Measurements from ENCODE around the gene CAPN15. TPM values are rescaled to one million over a fixed set of nuclear protein-coding genes. Genes with fewer than 3 reads are reported as not detected.

Gene CAPN15
- total RNA-seq, 4 donors from 2014 or later = 50.3 to 249 (median 167) TPM

DNA sequence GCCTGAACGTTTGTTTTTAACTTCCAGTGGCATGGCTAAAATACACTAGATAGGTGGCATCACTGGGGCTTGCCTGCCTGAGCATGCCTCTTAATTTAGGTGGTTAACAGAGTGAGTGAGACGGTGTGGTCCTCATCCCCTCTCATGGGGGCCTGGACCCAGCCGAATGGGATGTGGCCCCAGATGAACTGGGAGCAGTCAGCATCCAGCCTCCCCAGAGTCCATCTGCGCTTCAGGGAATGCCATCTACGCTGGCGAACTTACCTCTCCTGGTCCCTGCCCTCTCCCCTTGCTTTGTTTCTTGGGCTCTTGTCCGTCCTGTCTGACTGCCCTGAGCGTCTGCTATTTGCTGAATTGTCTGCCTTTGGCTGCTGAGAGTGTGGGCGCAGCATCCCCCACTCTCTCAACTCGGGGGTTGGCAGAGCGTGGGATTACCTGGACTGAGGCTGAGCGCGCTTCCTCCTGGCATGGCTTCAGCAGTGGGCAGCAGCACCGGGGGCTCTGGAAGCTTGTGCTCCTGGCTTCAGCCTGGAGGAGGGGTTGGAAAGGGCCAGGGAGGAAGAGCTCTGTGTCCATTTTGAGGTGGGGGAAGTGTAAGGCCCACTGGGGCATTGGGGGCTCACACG lies 64.5 kb downstream of the CAPN15 start:
- peak overlapping the region in 3 of 4 donors; percentile 79 to 94 (median 93) for H3K27ac ChIP-seq
- no peak for TF ChIP-seq POLR2A (IDR thresholded peaks at IDR 0.05)
- TF ChIP-seq, protein P1, sequence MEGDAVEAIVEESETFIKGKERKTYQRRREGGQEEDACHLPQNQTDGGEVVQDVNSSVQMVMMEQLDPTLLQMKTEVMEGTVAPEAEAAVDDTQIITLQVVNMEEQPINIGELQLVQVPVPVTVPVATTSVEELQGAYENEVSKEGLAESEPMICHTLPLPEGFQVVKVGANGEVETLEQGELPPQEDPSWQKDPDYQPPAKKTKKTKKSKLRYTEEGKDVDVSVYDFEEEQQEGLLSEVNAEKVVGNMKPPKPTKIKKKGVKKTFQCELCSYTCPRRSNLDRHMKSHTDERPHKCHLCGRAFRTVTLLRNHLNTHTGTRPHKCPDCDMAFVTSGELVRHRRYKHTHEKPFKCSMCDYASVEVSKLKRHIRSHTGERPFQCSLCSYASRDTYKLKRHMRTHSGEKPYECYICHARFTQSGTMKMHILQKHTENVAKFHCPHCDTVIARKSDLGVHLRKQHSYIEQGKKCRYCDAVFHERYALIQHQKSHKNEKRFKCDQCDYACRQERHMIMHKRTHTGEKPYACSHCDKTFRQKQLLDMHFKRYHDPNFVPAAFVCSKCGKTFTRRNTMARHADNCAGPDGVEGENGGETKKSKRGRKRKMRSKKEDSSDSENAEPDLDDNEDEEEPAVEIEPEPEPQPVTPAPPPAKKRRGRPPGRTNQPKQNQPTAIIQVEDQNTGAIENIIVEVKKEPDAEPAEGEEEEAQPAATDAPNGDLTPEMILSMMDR (IDR thresholded peaks at IDR 0.05) = no peak
- peaks cover 0 to 9% (median 0%) of the 10 kb centered on the region in 3 donors for H3K36me3 ChIP-seq
- H3K4me1 ChIP-seq = peaks cover 12 to 57% (median 20%) of the 10 kb centered on the region in 4 donors
- no peaks in the 10 kb centered on the region for H3K9me3 ChIP-seq
- H3K4me3 ChIP-seq = peak overlapping the region in 2 of 4 donors; percentile 92 to 94
- no peak for DNase-seq
- no peaks in the 10 kb centered on the region for H3K27me3 ChIP-seq

DNA sequence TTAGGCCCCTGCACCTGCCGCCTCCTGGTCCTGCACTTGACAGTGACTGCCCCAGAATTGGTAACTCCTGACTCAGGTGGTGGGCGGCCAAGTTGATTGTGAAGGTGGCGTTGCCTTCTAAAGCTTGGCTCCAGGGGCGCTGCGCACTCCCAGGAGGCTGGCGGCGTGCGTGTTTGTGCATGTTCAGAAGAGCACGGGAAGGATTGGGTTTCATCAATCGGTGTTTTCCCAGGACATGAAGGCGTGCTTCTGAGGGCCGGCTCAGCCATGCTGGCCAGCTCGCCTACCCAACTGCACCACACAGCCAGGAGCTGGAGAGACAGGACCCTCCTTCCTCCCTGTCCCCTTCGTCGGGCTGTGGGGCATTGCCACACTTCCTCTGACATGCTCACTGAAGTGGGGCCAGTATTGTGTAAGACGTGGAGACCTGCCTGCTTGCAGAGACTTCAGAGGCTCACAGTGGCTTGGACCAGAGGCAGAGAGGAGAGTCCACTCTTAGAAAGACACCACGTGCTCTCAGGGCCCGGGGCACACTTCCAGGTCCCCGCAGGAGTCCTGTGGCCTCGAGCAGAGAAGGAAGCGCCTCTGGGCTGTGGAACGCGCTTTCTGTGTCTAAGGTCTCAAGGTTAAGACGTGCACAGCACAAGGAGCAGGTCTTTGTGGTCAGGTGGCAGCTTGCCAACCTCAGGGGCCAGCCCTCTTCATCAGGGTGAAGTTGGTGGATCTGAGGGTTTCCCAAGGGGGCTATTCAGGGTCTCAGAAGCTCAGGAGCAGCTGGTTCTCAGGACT lies 65.2 kb downstream of the CAPN15 start:
- H3K27ac ChIP-seq = peak overlapping the region in 3 of 4 donors; percentile 79 to 94 (median 93)
- H3K9me3 ChIP-seq = no peaks in the 10 kb centered on the region
- H3K27me3 ChIP-seq = no peaks in the 10 kb centered on the region
- peaks cover 0 to 13% (median 0%) of the 10 kb centered on the region in 3 donors for H3K36me3 ChIP-seq
- peak in 2 of 3 donors; percentile 72 to 78 for DNase-seq
- H3K4me1 ChIP-seq = peaks cover 12 to 50% (median 19%) of the 10 kb centered on the region in 4 donors
- H3K4me3 ChIP-seq = peak overlapping the region in 2 of 4 donors; percentile 92 to 94
- TF ChIP-seq, protein P1 (IDR thresholded peaks at IDR 0.05) = no peak
- peak in 1 of 2 donors; percentile 32 for TF ChIP-seq POLR2A (IDR thresholded peaks at IDR 0.05)

DNA sequence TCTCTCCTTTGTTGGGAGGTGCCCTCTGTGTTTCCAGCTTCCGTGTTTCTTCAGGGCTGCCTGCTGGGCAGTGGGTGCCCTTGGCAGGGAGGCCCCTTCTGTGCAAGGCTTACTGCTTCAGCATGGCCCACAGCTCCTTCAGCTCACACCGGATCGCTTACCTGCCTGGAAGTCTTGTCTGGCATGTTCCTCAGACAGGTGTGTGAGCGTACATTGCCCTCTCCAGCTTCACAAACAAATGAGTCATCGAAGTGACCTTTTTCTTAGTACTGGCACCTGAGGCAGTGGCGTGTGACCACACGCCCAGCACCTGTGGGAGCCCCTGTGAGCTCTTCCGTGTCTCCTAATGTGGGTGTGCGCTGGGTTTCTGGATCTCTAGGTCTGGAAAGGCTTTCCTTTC lies 65.9 kb downstream of the CAPN15 start:
- DNase-seq = peak in 2 of 3 donors; percentile 77 to 84
- Histone ChIP-seq H3K27ac (peak overlapping the region in 3 of 4 donors; percentile 79 to 94 (median 93)), H3K27me3 (no peaks in the 10 kb centered on the region), H3K36me3 (peaks cover 0 to 13% (median 0%) of the 10 kb centered on the region in 3 donors), H3K4me3 (peak overlapping the region in 2 of 4 donors; percentile 31 to 92), H3K4me1 (peaks cover 11 to 45% (median 13%) of the 10 kb centered on the region in 4 donors), H3K9me3 (no peaks in the 10 kb centered on the region)
- TF ChIP-seq, protein P1 (IDR thresholded peaks at IDR 0.05) = no peak
- peak; percentile 35 to 67 for TF ChIP-seq POLR2A (IDR thresholded peaks at IDR 0.05)

DNA sequence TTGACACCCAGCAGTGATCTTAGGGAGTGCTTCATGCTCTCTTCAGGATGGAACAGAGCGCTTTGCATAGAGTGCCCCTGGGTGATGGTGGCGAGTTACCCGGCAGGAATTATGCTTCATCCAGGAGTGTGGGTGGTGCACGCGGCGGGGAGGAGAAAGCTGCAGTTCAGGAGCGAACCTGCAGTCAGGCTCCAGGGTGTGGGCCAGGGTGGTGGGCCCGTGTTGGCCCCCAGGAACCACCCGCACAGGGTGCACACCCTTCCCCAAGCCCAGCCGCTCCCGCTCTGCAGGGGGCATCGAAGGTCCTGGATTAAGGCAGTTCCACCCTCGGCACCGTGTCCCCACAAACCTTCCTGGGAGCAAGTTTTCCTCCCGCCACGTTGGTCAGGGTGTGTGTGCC lies 66.3 kb downstream of the CAPN15 start:
- Histone ChIP-seq H3K27ac (peak overlapping the region in 3 of 4 donors; percentile 79 to 94 (median 93)), H3K9me3 (no peaks in the 10 kb centered on the region), H3K36me3 (peaks cover 0 to 16% (median 0%) of the 10 kb centered on the region in 3 donors), H3K4me1 (peaks cover 11 to 45% (median 12%) of the 10 kb centered on the region in 4 donors), H3K27me3 (no peaks in the 10 kb centered on the region), H3K4me3 (peak overlapping the region in 2 of 4 donors; percentile 24 to 31)
- TF ChIP-seq, protein P1 (IDR thresholded peaks at IDR 0.05) = peak in 3 of 6 experiments; percentile 11 to 20 (median 14)
- peak in 1 of 2 donors; percentile 0 for TF ChIP-seq POLR2A (IDR thresholded peaks at IDR 0.05)
- no peak for DNase-seq

DNA sequence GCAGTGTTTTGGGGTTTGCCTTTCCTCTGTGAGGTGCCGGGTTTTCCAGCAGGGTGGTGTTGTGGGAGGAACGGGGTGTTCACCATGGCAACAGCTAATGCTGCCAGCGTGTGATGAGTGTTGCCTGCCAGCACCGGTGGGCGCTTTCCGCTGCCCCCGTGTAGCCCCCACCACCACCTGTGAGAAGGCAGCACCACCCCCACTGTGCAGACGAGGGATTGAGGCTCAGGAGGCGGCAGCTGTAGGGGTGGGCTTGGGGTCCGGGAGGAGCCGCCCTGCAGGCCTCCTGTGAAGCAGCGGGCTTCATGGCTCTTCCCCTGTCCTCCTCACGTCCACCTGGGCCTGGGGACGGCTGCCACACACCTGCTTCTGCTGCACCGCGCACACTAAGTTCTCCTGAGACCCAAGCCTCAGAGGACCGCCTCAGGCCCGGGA lies 67.6 kb downstream of the CAPN15 start:
- no peak for DNase-seq
- peaks cover 0 to 21% (median 0%) of the 10 kb centered on the region in 3 donors for H3K36me3 ChIP-seq
- no peaks in the 10 kb centered on the region for H3K27me3 ChIP-seq
- H3K9me3 ChIP-seq = no peaks in the 10 kb centered on the region
- peak overlapping the region in 2 of 4 donors; percentile 25 to 94 for H3K27ac ChIP-seq
- H3K4me3 ChIP-seq = no peak overlapping the region
- no peak for TF ChIP-seq POLR2A (IDR thresholded peaks at IDR 0.05)
- TF ChIP-seq, protein P1 (IDR thresholded peaks at IDR 0.05) = no peak
- peaks cover 11 to 45% (median 12%) of the 10 kb centered on the region in 4 donors for H3K4me1 ChIP-seq

All from Peyer's patch (tissue), 4 donors.